Mucosa of gallbladder (tissue), 1 donor: ENCODE data around the gene CLCA2. TPM values are rescaled to one million over a fixed set of nuclear protein-coding genes. Genes with fewer than 3 reads are reported as not detected.

Experiments used
- total RNA-seq: library from RNA; stranded (reverse); gene quantifications from one replicate; pipeline ENCODE4 v1.2.1, GENCODE V29; 2021
- donor health status: DM: no; HTN: no; CAD: no.

Gene CLCA2
- total RNA-seq, 1 donor from 2014 or later, result not detected

Other genes starting within 250 kb of the CLCA2 start
- gene ODF2L, start 27.8 kb upstream of the CLCA2 start, total RNA-seq, result 28.3 TPM
- 0.37 TPM for gene CLCA1, start 44.8 kb downstream of the CLCA2 start, total RNA-seq
- 0.20 TPM for gene CLCA4, start 122.9 kb downstream of the CLCA2 start, total RNA-seq